ENCODE results near the gene CAAP1.

The CAAP1 gene

DNA sequence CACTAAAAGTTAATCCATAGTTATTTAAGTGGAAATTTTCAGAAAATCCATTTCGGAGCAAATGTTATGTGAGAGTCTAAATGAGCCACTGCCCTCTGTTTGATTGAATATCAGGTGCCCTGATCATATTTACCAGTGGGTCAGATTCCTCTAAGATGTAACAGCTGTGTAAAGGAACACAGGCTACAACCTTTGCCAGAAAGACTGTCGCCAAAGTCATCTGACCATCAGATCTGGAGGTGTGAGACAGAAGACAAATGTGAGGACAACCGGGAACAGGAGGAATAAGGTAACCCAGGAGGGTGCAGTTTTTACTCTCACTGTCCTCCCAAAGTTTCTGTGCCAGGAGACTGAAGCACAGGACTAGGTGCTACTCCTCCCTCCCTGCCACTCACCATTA is 90.8 kb downstream of the CAAP1 start (continued):
- TF ChIP-seq, protein P1, sequence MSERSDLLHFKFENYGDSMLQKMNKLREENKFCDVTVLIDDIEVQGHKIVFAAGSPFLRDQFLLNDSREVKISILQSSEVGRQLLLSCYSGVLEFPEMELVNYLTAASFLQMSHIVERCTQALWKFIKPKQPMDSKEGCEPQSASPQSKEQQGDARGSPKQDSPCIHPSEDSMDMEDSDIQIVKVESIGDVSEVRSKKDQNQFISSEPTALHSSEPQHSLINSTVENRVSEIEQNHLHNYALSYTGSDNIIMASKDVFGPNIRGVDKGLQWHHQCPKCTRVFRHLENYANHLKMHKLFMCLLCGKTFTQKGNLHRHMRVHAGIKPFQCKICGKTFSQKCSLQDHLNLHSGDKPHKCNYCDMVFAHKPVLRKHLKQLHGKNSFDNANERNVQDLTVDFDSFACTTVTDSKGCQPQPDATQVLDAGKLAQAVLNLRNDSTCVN (tag by site-specific recombination; optimal IDR thresholded peaks at IDR 0.05) = no peak
- TF ChIP-seq ZNF37A (tag by site-specific recombination; IDR thresholded peaks at IDR 0.05) = no peak
- TF ChIP-seq AEBP2 (tag by site-specific recombination; IDR thresholded peaks at IDR 0.05; ENCODE audit: borderline replicate concordance) = no peak

- TF ChIP-seq ZNF585B (tag by site-specific recombination; IDR thresholded peaks at IDR 0.05) = no peak
- TF ChIP-seq ZBTB21 (tag by site-specific recombination; IDR thresholded peaks at IDR 0.05) = no peak
- TF ChIP-seq, protein P1 (tag by site-specific recombination; optimal IDR thresholded peaks at IDR 0.05) = no peak
- TF ChIP-seq ZNF707 (tag by site-specific recombination; IDR thresholded peaks at IDR 0.05) = no peak
- TF ChIP-seq ZNF548 (tag by site-specific recombination; IDR thresholded peaks at IDR 0.05) = no peak
- no peak for TF ChIP-seq ZNF560 (tag by site-specific recombination; IDR thresholded peaks at IDR 0.05; ENCODE audit: borderline replicate concordance)
- TF ChIP-seq ZNF155 (tag by site-specific recombination; IDR thresholded peaks at IDR 0.05) = no peak
- TF ChIP-seq ZNF221 (tag by site-specific recombination; IDR thresholded peaks at IDR 0.05; ENCODE audit: borderline replicate concordance) = no peak
- TF ChIP-seq ZNF2 (tag by site-specific recombination; IDR thresholded peaks at IDR 0.05) = no peak
- no peak for TF ChIP-seq ZSCAN23 (tag by site-specific recombination; IDR thresholded peaks at IDR 0.05)
- TF ChIP-seq ZNF449 (tag by site-specific recombination; IDR thresholded peaks at IDR 0.05) = no peak
- no peaks in the 10 kb centered on the region for H3K9me3 ChIP-seq (ENCODE audit: control insufficient read depth, insufficient read depth, low read depth, low read length)
- CTCF ChIA-PET = no interaction called here
Observed at GRCh38 chr9:26800322-26800721, 92.3 kb downstream of the CAAP1 start.

GRCh38 chr9:26791274-26791673 is 101.3 kb downstream of the CAAP1 start:
- CTCF ChIA-PET = interaction anchor here (1.4 kb wide), 1 partner anchor 11 kb away, joined by 3 read pairs; no protein-coding TSS in a partner anchor
- Histone ChIP-seq H3K36me3 (ENCODE audit: control insufficient read depth in 2 of 2, insufficient read depth in 1 of 2, low read length in 2 of 2) (no peaks in the 10 kb centered on the region), H3K27ac (ENCODE audit: extremely low read depth, low read depth, low read length) (no peak overlapping the region), H3K4me1 (ENCODE audit: control insufficient read depth, insufficient read depth, low read length) (no peaks in the 10 kb centered on the region), H3K9me3 (ENCODE audit: control insufficient read depth, insufficient read depth, low read depth, low read length) (no peaks in the 10 kb centered on the region), H3K4me3 (ENCODE audit: low read depth, low read length) (no peak overlapping the region)
- POLR2A ChIA-PET = no interaction called here
- no peak for TF ChIP-seq ZNF654 (tag by site-specific recombination; IDR thresholded peaks at IDR 0.05; ENCODE audit: low read depth)
- no peak for TF ChIP-seq ZNF670 (tag by site-specific recombination; IDR thresholded peaks at IDR 0.05; ENCODE audit: low read depth)
- no peak for TF ChIP-seq ZFP69B (tag by site-specific recombination; IDR thresholded peaks at IDR 0.05)
- TF ChIP-seq ZNF623 (tag by site-specific recombination; IDR thresholded peaks at IDR 0.05) = no peak
- no peak for TF ChIP-seq ZNF354C (tag by site-specific recombination; IDR thresholded peaks at IDR 0.05; ENCODE audit: borderline replicate concordance, low read depth)

More at GRCh38 chr9:26800322-26800721, 92.3 kb downstream of the CAAP1 start:
- no peak overlapping the region for H3K4me3 ChIP-seq (ENCODE audit: low read depth, low read length)
- H3K4me1 ChIP-seq (ENCODE audit: control insufficient read depth, insufficient read depth, low read length) = no peaks in the 10 kb centered on the region
- POLR2A ChIA-PET = no interaction called here
- H3K27ac ChIP-seq (ENCODE audit: extremely low read depth, low read depth, low read length) = no peak overlapping the region
- no peaks in the 10 kb centered on the region for H3K36me3 ChIP-seq (ENCODE audit: control insufficient read depth in 2 of 2, insufficient read depth in 1 of 2, low read length in 2 of 2)

Data from HEK293 (cell line).